ENCODE measurements around the gene NTRK2. TPM values are rescaled to one million over a fixed set of nuclear protein-coding genes. Genes with fewer than 3 reads are reported as not detected.

The NTRK2 gene
- total RNA-seq, 1 experiment from 2014 or later = not detected

- H3K9me2 ChIP-seq (ENCODE audit: insufficient read depth) = no peaks in the 10 kb centered on the region
- no peak overlapping the region for H2AFZ ChIP-seq (ENCODE audit: low read depth, low read length, poor library complexity, severe bottlenecking)
- no peaks in the 10 kb centered on the region for H3K36me3 ChIP-seq (ENCODE audit: control insufficient read depth in 1 of 2, insufficient read depth in 2 of 2, low read length in 2 of 2)
- H3K4me1 ChIP-seq (ENCODE audit: control insufficient read depth in 1 of 2, insufficient read depth in 2 of 2, low read length in 2 of 2) = no peaks in the 10 kb centered on the region
- H3K4me2 ChIP-seq (ENCODE audit: low read length) = no peak overlapping the region
- H3K4me3 ChIP-seq (replicated peaks in 1 of 2; ENCODE audit: low read depth in 1 of 2, low read length in 2 of 2) = no peak overlapping the region
- POLR2A ChIA-PET = no interaction called here
- no peak overlapping the region for H3K27ac ChIP-seq (ENCODE audit: low read depth, low read length)
- no peak for ATAC-seq
- no peaks in the 10 kb centered on the region for H3K9me3 ChIP-seq (ENCODE audit: control insufficient read depth in 1 of 2, insufficient read depth in 1 of 2, low read depth in 1 of 2, low read length in 2 of 2)
- no peak overlapping the region for H3K9ac ChIP-seq (ENCODE audit: low read length)
- intact Hi-C loops (cut with micrococcal nuclease) = loop anchor here (2.0 to 5.0 kb wide), 2 partner anchors 83 to 383 kb away; no protein-coding TSS in a partner anchor
- no TSS peak for BruUV-seq (replicated peaks)
- TF ChIP-seq SP1 (IDR thresholded peaks at IDR 0.05; ENCODE audit: low read depth) (no peak), ATF3 (IDR thresholded peaks at IDR 0.05) (no peak), MAX (IDR thresholded peaks at IDR 0.05) (no peak), ZFX (IDR thresholded peaks at IDR 0.05) (no peak), EZH2phosphoT487 (IDR thresholded peaks at IDR 0.05; ENCODE audit: borderline replicate concordance) (no peak), EZH2 (IDR thresholded peaks at IDR 0.05) (no peak), EGR1 (IDR thresholded peaks at IDR 0.05; ENCODE audit: low read depth) (no peak), CTCF (IDR thresholded peaks at IDR 0.05 in 2 of 3, conservative IDR thresholded peaks at IDR 0.05 in 1 of 3; ENCODE audit: borderline replicate concordance in 1 of 3, insufficient read depth in 1 of 3, low read depth in 2 of 3, low read length in 2 of 3) (no peak), YY1 (IDR thresholded peaks at IDR 0.05; ENCODE audit: extremely low read depth, insufficient replicate concordance, low read depth, low read length) (no peak), FOSL1 (IDR thresholded peaks at IDR 0.05; ENCODE audit: low read depth) (no peak), REST (IDR thresholded peaks at IDR 0.05; ENCODE audit: low read depth) (no peak), CBX3 (IDR thresholded peaks at IDR 0.05; ENCODE audit: low read depth) (no peak), POLR2A (IDR thresholded peaks at IDR 0.05; ENCODE audit: borderline replicate concordance, extremely low read depth, insufficient read depth, insufficient read length) (no peak), ELF1 (IDR thresholded peaks at IDR 0.05; ENCODE audit: borderline replicate concordance, low read depth) (no peak), ZNF274 (IDR thresholded peaks at IDR 0.05; ENCODE audit: low read depth, low read length) (no peak), RAD21 (IDR thresholded peaks at IDR 0.05; ENCODE audit: low read depth) (no peak), JUND (IDR thresholded peaks at IDR 0.05) (no peak), TCF7L2 (IDR thresholded peaks at IDR 0.05; ENCODE audit: borderline replicate concordance, extremely low read depth, insufficient read depth, insufficient read length) (no peak), SRF (IDR thresholded peaks at IDR 0.05; ENCODE audit: low read depth) (no peak), ZBTB33 (IDR thresholded peaks at IDR 0.05; ENCODE audit: extremely low read depth, insufficient replicate concordance, low read length) (no peak)
- RAD21 ChIA-PET (ENCODE audit: low non-redundant PET in 1 of 2, low total read pairs in 2 of 2, uncharacterized antibody in 2 of 2, unreplicated experiment in 2 of 2) = no interaction called here
- H3K79me2 ChIP-seq (ENCODE audit: insufficient read depth, low read length) = no peaks in the 10 kb centered on the region
- DNase-seq (ENCODE audit: low read depth, low spot score) = no peak
- CTCF ChIA-PET = interaction anchor here (0.6 to 1.3 kb wide), 3 partner anchors 86 to 402 kb away, joined by 3 to 12 read pairs (median 3); no protein-coding TSS in a partner anchor
- no peaks in the 10 kb centered on the region for H4K20me1 ChIP-seq (ENCODE audit: insufficient read depth)
- H3K27me3 ChIP-seq (ENCODE audit: insufficient read depth, low read length) = peaks cover 12% of the 10 kb centered on the region
Measured at GRCh38 chr9:84779883-84780282, 110.4 kb downstream of the NTRK2 start.

All from HCT116 (cell line).